Hepatocyte (in vitro differentiated cells): ENCODE data around the gene COL11A2. TPM values are rescaled to one million over a fixed set of nuclear protein-coding genes. Genes with fewer than 3 reads are reported as not detected.

Experiments
- DNase-seq: peaks from one replicate; pipeline ENCODE4 v3.0.0-alpha.2; 2016; ENCODE audit warnings: low spot score
- H2AFZ ChIP-seq: fragments of 200-600 bp; sonication (generic); 2 replicates; pipeline ENCODE4 v1.6.0; 2016; ENCODE audit warnings: antibody characterized with exemption, mild to moderate bottlenecking
- H3K27ac ChIP-seq: fragments of 200-600 bp; sonication (generic); 2 replicates; pipeline ENCODE4 v1.5.1; 2016; ENCODE audit warnings: mild to moderate bottlenecking
- H3K27me3 ChIP-seq: fragments of 200-600 bp; sonication (generic); 2 replicates; pipeline ENCODE4 v1.6.1; 2016
- H3K36me3 ChIP-seq: fragments of 200-600 bp; sonication (generic); replicated peaks from 2 replicates; pipeline ENCODE4 v1.5.1; 2016; ENCODE audit warnings: low read depth; ENCODE audit not compliant: insufficient read depth
- H3K4me1 ChIP-seq: fragments of 200-600 bp; sonication (generic); 2 replicates; pipeline ENCODE4 v1.5.1; 2016; ENCODE audit warnings: mild to moderate bottlenecking, moderate library complexity; ENCODE audit not compliant: insufficient read depth
- H3K4me2 ChIP-seq: fragments of 200-600 bp; sonication (generic); 2 replicates; pipeline ENCODE4 v1.6.0; 2016
- H3K4me3 ChIP-seq: fragments of 200-600 bp; sonication (generic); 2 replicates; pipeline ENCODE4 v1.5.1; 2016; ENCODE audit warnings: mild to moderate bottlenecking
- H3K79me2 ChIP-seq: fragments of 200-600 bp; sonication (generic); 2 replicates; pipeline ENCODE4 v1.6.0; 2017; ENCODE audit warnings: mild to moderate bottlenecking
- H3K9me2 ChIP-seq: fragments of 200-600 bp; sonication (generic); replicated peaks from 2 replicates; pipeline ENCODE4 v1.6.0; 2017; ENCODE audit warnings: mild to moderate bottlenecking; ENCODE audit not compliant: insufficient read depth
- H3K9me3 ChIP-seq: fragments of 200-600 bp; sonication (generic); 2 replicates; pipeline ENCODE4 v1.5.1; 2016; ENCODE audit warnings: low read depth, mild to moderate bottlenecking
- H4K20me1 ChIP-seq: fragments of 200-600 bp; sonication (generic); 2 replicates; pipeline ENCODE4 v1.6.0; 2016; ENCODE audit warnings: mild to moderate bottlenecking; ENCODE audit not compliant: insufficient read depth, poor library complexity, severe bottlenecking
- CTCF ChIP-seq: fragments of 200-600 bp; sonication (generic); IDR thresholded peaks from 2 replicates; pipeline ENCODE4 v1.5.1; 2016; ENCODE audit warnings: antibody characterized with exemption, mild to moderate bottlenecking; ENCODE audit not compliant: poor library complexity
- EZH2 ChIP-seq: fragments of 200-600 bp; sonication (generic); IDR thresholded peaks from 2 replicates; pipeline ENCODE4 v1.6.1; 2016; ENCODE audit warnings: antibody characterized with exemption, mild to moderate bottlenecking, borderline replicate concordance
- EZH2phosphoT487 ChIP-seq: fragments of 200-600 bp; sonication (generic); IDR thresholded peaks from one replicate; pipeline ENCODE4 v1.6.1; 2018; ENCODE audit warnings: antibody characterized with exemption, mild to moderate bottlenecking, low read depth, moderate library complexity; ENCODE audit not compliant: unreplicated experiment, severe bottlenecking
- WGBS: methylation state at CpG from one replicate; pipeline ENCODE4 v1.1.6; 2016; ENCODE audit warnings: low lambda C conversion rate; ENCODE audit errors: missing lambda C conversion rate; 5-methylcytosine and 5-hydroxymethylcytosine counted together
- polyA plus RNA-seq: library from polyadenylated mRNA; unstranded; fragments of >200 nt; fragmentation: Nextera tagmentation; extraction: Ambion mirVana; gene quantifications from 2 replicates; pipeline ENCODE4 v1.2.1, GENCODE V29; 2016
- total RNA-seq: library from RNA; depleted of rRNA; stranded (reverse); fragments of >200 nt; gene quantifications from 2 replicates; pipeline ENCODE4 v1.2.3, GENCODE V29; 2014

Gene COL11A2
- total and polyA plus RNA-seq, 2 experiments from 2014 or later = 3.0 to 4.7 TPM

GRCh38 chr6:33192671-33193602, 670 bp upstream of the COL11A2 start:
- Histone ChIP-seq H3K36me3 (no peaks in the 10 kb centered on the region), H3K9me3 (no peaks in the 10 kb centered on the region), H3K79me2 (peaks cover 11% of the 10 kb centered on the region), H3K4me2 (peak overlapping the region; percentile 93), H2AFZ (peak overlapping the region; percentile 49), H3K4me1 (peaks cover 13% of the 10 kb centered on the region), H3K27ac (peak overlapping the region; percentile 37), H4K20me1 (peaks cover 10% of the 10 kb centered on the region), H3K9me2 (no peaks in the 10 kb centered on the region), H3K4me3 (peak overlapping the region; percentile 23), H3K27me3 (peaks cover 20% of the 10 kb centered on the region)
- TF ChIP-seq CTCF (no peak), EZH2 (peak; percentile 47), EZH2phosphoT487 (no peak)
- WGBS = 7% methylated on average over 46 of the region's 72 CpGs
- DNase-seq = peak; percentile 56

- Histone ChIP-seq H3K36me3 (no peaks in the 10 kb centered on the region), H3K27ac (no peak overlapping the region)
- WGBS = 69% methylated on average over 8 of the region's 8 CpGs
These were observed 723 bp downstream of the COL11A2 start for GRCh38 chr6:33191383-33192104.

GRCh38 chr6:33190504-33191107, 1.7 kb downstream of the COL11A2 start:
- no peak overlapping the region for H3K27ac ChIP-seq
- H3K9me3 ChIP-seq = no peaks in the 10 kb centered on the region
- H3K4me3 ChIP-seq = no peak overlapping the region
- H2AFZ ChIP-seq = no peak overlapping the region
- no peaks in the 10 kb centered on the region for H3K79me2 ChIP-seq
- H4K20me1 ChIP-seq = no peaks in the 10 kb centered on the region
- H3K4me1 ChIP-seq = peaks cover 13% of the 10 kb centered on the region
- H3K36me3 ChIP-seq = no peaks in the 10 kb centered on the region
- TF ChIP-seq EZH2 = no peak
- TF ChIP-seq CTCF = no peak
- no peak for TF ChIP-seq EZH2phosphoT487
- H3K27me3 ChIP-seq = peaks cover 20% of the 10 kb centered on the region
- no peaks in the 10 kb centered on the region for H3K9me2 ChIP-seq
- no peak for DNase-seq
- no peak overlapping the region for H3K4me2 ChIP-seq
- WGBS = 97% methylated on average over 3 of the region's 11 CpGs

More at GRCh38 chr6:33191383-33192104, 723 bp downstream of the COL11A2 start:
- Histone ChIP-seq H2AFZ (no peak overlapping the region), H3K79me2 (peaks cover 2% of the 10 kb centered on the region), H3K27me3 (peaks cover 20% of the 10 kb centered on the region), H3K9me2 (no peaks in the 10 kb centered on the region), H3K9me3 (no peaks in the 10 kb centered on the region), H3K4me2 (peak overlapping the region; percentile 93), H3K4me3 (no peak overlapping the region), H3K4me1 (peaks cover 13% of the 10 kb centered on the region), H4K20me1 (no peaks in the 10 kb centered on the region)
- no peak for DNase-seq
- no peak for TF ChIP-seq CTCF
- no peak for TF ChIP-seq EZH2
- no peak for TF ChIP-seq EZH2phosphoT487
